ENCODE results near the gene HDDC2.

GRCh38 chr6:125312478-125312877 lies 10.7 kb upstream of the HDDC2 start:
- TF ChIP-seq EZH2 (IDR thresholded peaks at IDR 0.05; ENCODE audit: insufficient read depth, poor library complexity, severe bottlenecking) (no peak), EZH2phosphoT487 (IDR thresholded peaks at IDR 0.05; ENCODE audit: insufficient read depth, low read depth) (no peak)

Measured in GM23248 (cell line).